HFFc6 (cell line): Measurements from ENCODE around the gene RDH14. TPM values are rescaled to one million over a fixed set of nuclear protein-coding genes. Genes with fewer than 3 reads are reported as not detected.

Source experiments
- DNase-seq: peaks from one replicate; pipeline ENCODE4 v3.0.0-alpha.2; 2018
- H3K27ac Mint-ChIP-seq: 2 replicates; pipeline ENCODE4 v1.8.0; 2020; ENCODE audit warnings: mild to moderate bottlenecking, mixed read lengths
- H3K27me3 Mint-ChIP-seq: 2 replicates; pipeline ENCODE4 v1.8.0; 2021; ENCODE audit warnings: mild to moderate bottlenecking, moderate library complexity, mixed read lengths; ENCODE audit not compliant: insufficient read depth
- H3K36me3 Mint-ChIP-seq: 2 replicates; pipeline ENCODE4 v1.8.0; 2021; ENCODE audit warnings: low read depth, mixed read lengths
- H3K4me1 Mint-ChIP-seq: 2 replicates; pipeline ENCODE4 v1.8.0; 2020; ENCODE audit warnings: low read depth, mixed read lengths
- H3K4me3 Mint-ChIP-seq: 2 replicates; pipeline ENCODE4 v1.8.0; 2020; ENCODE audit warnings: mild to moderate bottlenecking, moderate library complexity, mixed read lengths
- H3K9me3 Mint-ChIP-seq: 2 replicates; pipeline ENCODE4 v1.8.0; 2020; ENCODE audit warnings: mild to moderate bottlenecking, mixed read lengths
- total RNA-seq, 6 experiments: library from RNA; stranded (reverse); fragmentation: NEBNext Ultra II Directional; extraction: Animal tissue kit (Norgen Biotek cat#: 25700); gene quantifications; 2 replicates in 1 of 6; 3 replicates in 5 of 6; pipeline ENCODE4 v1.2.3, GENCODE V29; 2021
- TF ChIP-seq, protein P1 (sequence below): fragments of 200-600 bp; sonication (generic); IDR thresholded peaks from 2 replicates; pipeline ENCODE4 v1.5.0; 2021; ENCODE audit warnings: antibody characterized with exemption, mild to moderate bottlenecking

RDH14 gene
- total RNA-seq, 6 experiments from 2014 or later = 15.0 to 21.6 (median 17.7) TPM

DNA sequence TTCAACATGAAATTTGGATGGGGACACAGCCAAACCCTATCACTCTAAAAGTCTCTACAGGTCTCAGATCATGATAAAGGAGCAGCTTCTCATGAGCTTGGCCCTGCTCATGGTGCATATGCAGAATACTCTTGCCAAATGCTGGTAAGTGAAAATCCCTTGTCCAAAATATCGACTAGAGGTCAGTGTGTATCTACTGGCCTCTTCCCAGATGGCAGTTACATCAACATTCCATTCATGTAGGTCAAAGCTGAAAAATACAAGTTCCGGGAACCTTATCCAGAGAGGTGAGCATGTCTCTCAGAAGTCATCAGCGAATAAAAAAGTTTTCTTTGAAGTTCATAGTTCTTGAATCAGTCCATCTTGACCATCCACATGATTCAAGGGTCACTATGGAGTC is 36.5 kb upstream of the RDH14 start:
- H3K36me3 Mint-ChIP-seq = no peaks in the 10 kb centered on the region
- H3K4me1 Mint-ChIP-seq = peaks cover 23% of the 10 kb centered on the region
- TF ChIP-seq, protein P1, sequence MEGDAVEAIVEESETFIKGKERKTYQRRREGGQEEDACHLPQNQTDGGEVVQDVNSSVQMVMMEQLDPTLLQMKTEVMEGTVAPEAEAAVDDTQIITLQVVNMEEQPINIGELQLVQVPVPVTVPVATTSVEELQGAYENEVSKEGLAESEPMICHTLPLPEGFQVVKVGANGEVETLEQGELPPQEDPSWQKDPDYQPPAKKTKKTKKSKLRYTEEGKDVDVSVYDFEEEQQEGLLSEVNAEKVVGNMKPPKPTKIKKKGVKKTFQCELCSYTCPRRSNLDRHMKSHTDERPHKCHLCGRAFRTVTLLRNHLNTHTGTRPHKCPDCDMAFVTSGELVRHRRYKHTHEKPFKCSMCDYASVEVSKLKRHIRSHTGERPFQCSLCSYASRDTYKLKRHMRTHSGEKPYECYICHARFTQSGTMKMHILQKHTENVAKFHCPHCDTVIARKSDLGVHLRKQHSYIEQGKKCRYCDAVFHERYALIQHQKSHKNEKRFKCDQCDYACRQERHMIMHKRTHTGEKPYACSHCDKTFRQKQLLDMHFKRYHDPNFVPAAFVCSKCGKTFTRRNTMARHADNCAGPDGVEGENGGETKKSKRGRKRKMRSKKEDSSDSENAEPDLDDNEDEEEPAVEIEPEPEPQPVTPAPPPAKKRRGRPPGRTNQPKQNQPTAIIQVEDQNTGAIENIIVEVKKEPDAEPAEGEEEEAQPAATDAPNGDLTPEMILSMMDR = no peak
- no peak overlapping the region for H3K4me3 Mint-ChIP-seq
- no peaks in the 10 kb centered on the region for H3K9me3 Mint-ChIP-seq
- no peak for DNase-seq
- no peak overlapping the region for H3K27ac Mint-ChIP-seq
- no peaks in the 10 kb centered on the region for H3K27me3 Mint-ChIP-seq

DNA sequence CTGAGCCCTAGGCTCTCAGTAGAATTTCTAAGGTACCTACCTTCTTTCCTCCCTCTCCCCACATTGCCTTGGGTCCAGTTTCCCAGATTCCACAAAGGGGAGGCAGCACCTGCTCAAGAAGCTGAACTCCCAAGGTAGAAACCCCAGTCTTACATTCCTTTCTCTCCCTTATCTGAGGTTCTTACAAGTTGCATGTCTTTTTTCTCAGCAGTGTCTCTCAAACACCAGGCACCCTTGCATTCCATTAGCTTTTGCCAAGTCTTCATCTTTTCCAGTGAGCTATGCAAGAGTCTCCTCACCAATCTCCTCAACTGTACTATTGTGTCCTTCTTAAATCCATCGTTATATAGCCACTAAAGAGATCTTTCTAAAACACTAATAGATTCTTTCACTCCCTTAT is 33.0 kb upstream of the RDH14 start:
- peaks cover 9% of the 10 kb centered on the region; the same call in 1 of the 2 replicates for H3K9me3 Mint-ChIP-seq
- H3K27me3 Mint-ChIP-seq = no peaks in the 10 kb centered on the region
- peaks cover 15% of the 10 kb centered on the region for H3K36me3 Mint-ChIP-seq
- H3K27ac Mint-ChIP-seq = no peak overlapping the region
- TF ChIP-seq, protein P1 = no peak
- DNase-seq = no peak
- no peak overlapping the region for H3K4me3 Mint-ChIP-seq
- H3K4me1 Mint-ChIP-seq = peaks cover 35% of the 10 kb centered on the region

DNA sequence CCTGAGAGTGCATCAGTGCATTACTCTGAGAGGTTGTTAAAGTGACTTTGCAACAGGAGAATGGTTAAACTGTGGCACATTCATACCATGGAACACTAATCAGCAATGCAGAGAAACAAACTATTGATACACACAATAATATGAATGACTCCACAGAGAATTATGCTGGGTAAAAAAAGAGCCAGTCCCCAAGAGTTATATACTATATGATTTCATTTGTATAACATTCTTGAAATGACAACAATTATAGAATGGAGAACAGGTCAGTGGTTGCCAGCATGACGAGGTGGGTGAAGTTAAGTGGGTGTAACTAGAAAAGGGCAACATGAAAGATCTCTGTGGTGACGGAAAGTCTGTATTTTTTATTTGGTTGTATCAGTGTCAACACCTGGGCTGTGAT is 31.9 kb upstream of the RDH14 start:
- peaks cover 17% of the 10 kb centered on the region for H3K36me3 Mint-ChIP-seq
- no peak overlapping the region for H3K27ac Mint-ChIP-seq
- H3K4me3 Mint-ChIP-seq = no peak overlapping the region
- H3K27me3 Mint-ChIP-seq = no peaks in the 10 kb centered on the region
- no peak for DNase-seq
- TF ChIP-seq, protein P1 = no peak
- H3K4me1 Mint-ChIP-seq = peaks cover 47% of the 10 kb centered on the region
- peaks cover 9% of the 10 kb centered on the region; the same call in 1 of the 2 replicates for H3K9me3 Mint-ChIP-seq

DNA sequence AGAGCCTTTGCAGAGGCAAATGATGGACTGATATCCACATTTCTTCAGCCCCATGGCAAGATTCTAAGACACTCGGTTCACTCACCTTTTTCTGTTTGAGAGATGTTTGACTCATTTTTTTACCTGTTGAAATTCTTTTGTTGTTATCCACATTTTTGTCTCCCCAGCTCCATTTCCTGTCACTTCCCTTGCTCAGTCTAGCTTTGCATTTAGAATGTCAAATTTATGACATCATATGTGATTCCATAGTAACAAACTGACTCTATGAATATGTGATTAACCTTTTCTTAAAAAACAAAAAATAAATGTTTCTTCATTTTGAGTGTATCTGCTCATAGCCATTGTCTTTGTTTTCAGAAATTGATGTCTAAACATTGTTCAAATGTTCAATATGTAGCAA is 28.9 kb upstream of the RDH14 start, which contains the start of gene NT5C1B:
Gene NT5C1B, minus strand, starts transcription at position 216 of the 400 bp plus-strand sequence. Its CDS starts 101 bp downstream, at position 115.
- TF ChIP-seq, protein P1 = no peak
- DNase-seq = no peak
- H3K4me3 Mint-ChIP-seq = no peak within 1 kb of the TSS
- H3K9me3 Mint-ChIP-seq = peaks cover 16% of the 10 kb centered on the region; the same call in 1 of the 2 replicates
- H3K4me1 Mint-ChIP-seq = peaks cover 66% of the 10 kb centered on the region
- H3K27ac Mint-ChIP-seq = no peak within 1 kb of the TSS
- H3K36me3 Mint-ChIP-seq = peaks cover 31% of the 10 kb centered on the region
- no peaks in the 10 kb centered on the region; the same call in 1 of the 2 replicates for H3K27me3 Mint-ChIP-seq

DNA sequence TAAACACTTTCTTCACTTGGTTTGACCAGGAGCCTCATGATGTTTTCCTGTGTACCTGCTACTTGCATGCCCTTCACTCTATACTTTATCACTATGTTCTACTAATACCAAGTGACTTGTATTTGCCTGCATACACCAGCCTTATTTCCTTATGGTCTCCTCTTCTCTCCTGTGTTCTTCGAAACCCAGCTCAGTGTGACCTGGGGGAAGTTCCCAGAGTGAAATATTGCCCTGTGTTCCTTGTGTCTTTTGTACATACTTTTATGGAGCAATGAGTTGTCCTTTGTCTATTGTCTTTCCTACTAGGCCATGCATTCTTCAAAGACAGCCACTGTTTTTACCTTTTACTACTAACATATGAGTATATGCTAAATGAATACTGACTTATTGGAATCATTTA is 28.3 kb upstream of the RDH14 start:
- H3K36me3 Mint-ChIP-seq = peaks cover 35% of the 10 kb centered on the region
- TF ChIP-seq, protein P1 = no peak
- peaks cover 62% of the 10 kb centered on the region for H3K4me1 Mint-ChIP-seq
- H3K9me3 Mint-ChIP-seq = peaks cover 16% of the 10 kb centered on the region; the same call in 1 of the 2 replicates
- H3K27me3 Mint-ChIP-seq = no peaks in the 10 kb centered on the region; the same call in 1 of the 2 replicates
- no peak overlapping the region for H3K4me3 Mint-ChIP-seq
- no peak overlapping the region for H3K27ac Mint-ChIP-seq
- DNase-seq = no peak

DNA sequence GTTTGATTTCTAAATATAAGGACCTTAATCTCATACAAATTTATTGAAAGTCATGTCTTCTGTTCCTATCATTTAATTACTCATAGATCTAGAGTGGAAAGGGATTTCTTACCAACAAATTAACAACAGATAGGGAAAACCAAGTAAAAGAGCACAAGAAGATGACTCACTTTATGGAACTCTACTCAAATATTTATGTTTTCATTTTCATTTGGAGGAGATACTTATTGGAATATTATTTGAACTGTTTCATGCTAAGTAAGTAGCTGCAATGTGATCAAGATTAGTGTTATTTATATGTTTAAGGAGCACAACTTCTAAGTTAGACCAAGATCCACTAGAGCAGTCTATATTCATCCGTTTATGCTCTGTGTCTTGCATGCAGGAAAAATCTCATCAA is 27.6 kb upstream of the RDH14 start:
- Mint-ChIP-seq H3K9me3 (peaks cover 16% of the 10 kb centered on the region; the same call in 1 of the 2 replicates), H3K27me3 (no peaks in the 10 kb centered on the region; the same call in 1 of the 2 replicates), H3K27ac (no peak overlapping the region), H3K4me3 (no peak overlapping the region), H3K36me3 (peaks cover 40% of the 10 kb centered on the region), H3K4me1 (peaks cover 54% of the 10 kb centered on the region)
- TF ChIP-seq, protein P1 = no peak
- DNase-seq = no peak
